Measurements from ENCODE around the gene MYH14.

DNA sequence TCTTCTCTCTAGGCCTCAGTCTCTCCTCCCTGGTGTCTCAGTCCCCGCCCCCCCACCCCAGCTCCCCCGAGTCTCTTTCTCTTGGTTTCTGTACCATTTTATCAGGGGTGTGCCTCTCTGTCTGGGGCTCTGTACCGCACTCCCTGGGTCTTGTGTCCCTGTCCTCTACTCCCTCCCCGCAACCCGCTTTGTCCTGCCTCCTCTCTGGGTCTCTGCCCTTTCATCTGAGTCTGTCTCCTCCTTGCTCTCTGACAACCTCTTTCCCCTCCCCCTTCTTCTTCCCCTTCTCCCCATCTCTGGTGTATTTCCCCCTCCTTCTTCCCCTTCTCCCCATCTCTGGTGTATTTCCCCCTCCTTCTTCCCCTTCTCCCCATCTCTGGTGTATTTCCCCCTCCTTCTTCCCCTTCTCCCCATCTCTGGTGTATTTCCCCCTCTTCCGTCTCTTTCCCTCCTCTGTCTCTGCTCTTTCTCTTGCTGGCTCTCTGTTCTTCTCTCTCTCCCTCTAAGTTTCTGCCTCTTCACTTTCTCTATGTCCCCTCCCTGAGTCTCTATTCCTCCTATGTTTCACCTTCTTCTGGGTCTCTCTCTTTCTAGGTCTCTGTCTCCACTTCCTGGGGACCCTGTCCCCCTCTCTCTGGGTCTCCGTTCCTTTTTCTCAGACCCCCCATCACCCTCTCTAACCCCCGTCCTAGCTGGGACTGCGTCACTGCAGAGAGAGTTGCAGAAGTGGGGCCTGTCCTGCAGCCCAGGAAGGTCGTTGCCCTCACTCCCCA, 128.0 kb downstream of the MYH14 start:
- no peak for TF ChIP-seq CTCF (IDR thresholded peaks at IDR 0.05)
- no peak for TF ChIP-seq POLR2A (IDR thresholded peaks at IDR 0.05)
